ENCODE measurements around the gene OTOP2. TPM values are rescaled to one million over a fixed set of nuclear protein-coding genes. Genes with fewer than 3 reads are reported as not detected.
"Not testable (repeated sequence)": the region's sequence is repeated elsewhere in the genome, so short reads cannot be mapped to it uniquely, and the experiment has no call there.

OTOP2 gene
- total RNA-seq, 1 experiment from 2014 or later, result not detected

DNA sequence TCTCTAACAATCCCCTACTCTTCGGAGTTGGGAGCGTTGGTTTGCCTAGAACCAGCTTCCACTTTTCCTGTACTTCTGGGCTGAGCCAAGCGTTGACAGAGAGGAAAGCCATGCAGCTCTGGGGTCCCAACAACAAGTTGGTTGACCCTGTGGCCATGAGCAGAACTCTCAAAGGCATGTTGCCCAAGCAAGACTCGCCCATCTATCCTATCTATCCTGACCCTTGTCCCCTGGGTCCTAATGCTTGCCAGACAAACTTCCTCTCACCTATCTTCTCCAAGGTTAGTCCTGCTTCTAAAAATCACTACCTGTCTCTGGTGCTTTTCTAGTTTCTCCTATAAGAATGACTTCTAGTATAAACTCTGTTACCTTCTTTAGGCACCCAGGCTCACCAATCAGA is 15.0 kb upstream of the OTOP2 start:
- H3K4me1 ChIP-seq (replicated peaks); H3K4me3 ChIP-seq; DNase-seq (ENCODE audit: low read depth in 1 of 2, low spot score in 2 of 2); H3K36me3 ChIP-seq; H3K27ac ChIP-seq; H3K9me3 ChIP-seq (replicated peaks): not testable (repeated sequence)
- H3K27me3 ChIP-seq (replicated peaks), result peaks cover 38% of the 10 kb centered on the region

DNA sequence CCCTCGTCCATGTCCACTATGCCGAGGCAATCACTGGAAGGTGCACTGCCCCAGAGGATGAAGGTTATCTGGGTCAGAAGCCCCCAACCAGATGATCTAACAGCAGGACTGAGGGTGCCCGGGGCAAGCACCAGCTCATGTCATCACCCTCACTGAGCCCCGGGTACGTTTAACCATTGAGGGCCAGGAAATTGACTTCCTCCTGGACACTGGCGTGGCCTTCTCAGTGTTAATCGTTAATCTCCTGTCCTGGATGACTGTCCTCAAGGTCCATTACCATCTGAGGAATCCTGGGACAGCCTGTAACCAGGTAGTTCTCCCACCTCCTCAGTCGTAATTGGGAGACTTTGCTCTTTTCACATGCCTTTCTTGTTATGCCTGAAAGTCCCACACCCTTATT is 12.7 kb upstream of the OTOP2 start:
- not testable (repeated sequence) for H3K36me3 ChIP-seq; H3K9me3 ChIP-seq (replicated peaks); H3K27ac ChIP-seq

DNA sequence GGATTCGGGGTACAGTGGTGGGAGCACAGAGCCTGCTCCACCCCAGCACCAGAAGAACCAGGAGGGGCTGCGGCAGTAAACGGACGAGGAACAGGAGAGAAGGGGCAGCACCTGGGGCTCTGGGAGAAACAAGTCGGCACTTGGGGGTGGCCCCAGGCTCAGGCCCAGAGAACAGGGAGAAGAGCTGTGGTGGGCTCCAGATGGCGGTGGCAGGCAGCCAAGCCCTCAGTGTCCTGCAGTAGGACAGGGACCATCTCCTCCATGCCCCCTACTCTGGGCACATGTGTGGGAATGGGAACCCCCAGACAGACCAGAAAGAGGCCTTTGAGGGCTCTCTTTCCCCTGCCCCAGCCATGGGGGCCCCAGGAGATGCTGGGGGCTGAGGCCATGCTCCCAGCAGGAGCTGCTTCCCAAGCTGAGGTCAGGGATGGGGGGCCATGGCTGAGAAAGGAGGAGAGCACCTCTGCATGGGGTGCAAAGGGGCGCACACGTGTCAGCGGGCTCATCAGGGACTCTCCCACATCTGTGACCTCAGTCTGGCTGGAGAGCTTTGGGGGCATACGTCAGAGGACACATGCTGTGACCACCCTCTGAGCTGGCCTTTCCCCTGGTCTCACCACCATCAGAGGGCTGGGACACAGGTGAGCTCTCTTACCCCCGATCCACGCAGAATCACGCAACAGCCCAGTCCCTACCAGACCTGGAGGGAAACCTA is 7.8 kb upstream of the OTOP2 start:
- peaks cover 54% of the 10 kb centered on the region for H3K27me3 ChIP-seq (replicated peaks)
- H3K9me3 ChIP-seq (replicated peaks), result peaks cover 3% of the 10 kb centered on the region; the same call in 1 of the 2 replicates
- H3K27ac ChIP-seq, result no peak overlapping the region
- no peak for DNase-seq (ENCODE audit: low read depth in 1 of 2, low spot score in 2 of 2)
- H3K4me3 ChIP-seq, result no peak overlapping the region
- no peaks in the 10 kb centered on the region for H3K36me3 ChIP-seq
- H3K4me1 ChIP-seq (replicated peaks), result peaks cover 9% of the 10 kb centered on the region; the same call in 1 of the 2 replicates

More for the DNA sequence above, 12.7 kb upstream of the OTOP2 start:
- not testable (repeated sequence) for DNase-seq (ENCODE audit: low read depth in 1 of 2, low spot score in 2 of 2); H3K4me3 ChIP-seq; H3K4me1 ChIP-seq (replicated peaks)
- H3K27me3 ChIP-seq (replicated peaks), result peaks cover 25% of the 10 kb centered on the region

DNA sequence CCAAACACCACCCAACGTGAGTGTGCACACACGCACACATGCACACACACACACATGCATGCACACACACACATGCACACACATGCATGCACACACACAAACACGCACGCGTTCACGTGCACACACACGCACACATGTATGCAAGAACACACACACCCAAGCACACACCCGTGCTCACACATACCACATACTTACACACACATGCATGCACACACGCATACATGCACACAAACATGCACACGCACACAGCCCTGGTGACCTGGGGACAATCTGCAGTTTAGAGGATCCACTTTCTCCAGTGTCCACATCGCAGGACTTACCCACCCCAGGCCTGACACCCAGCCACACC is 7.2 kb upstream of the OTOP2 start:
- H3K36me3 ChIP-seq, result no peaks in the 10 kb centered on the region
- no peak for DNase-seq (ENCODE audit: low read depth in 1 of 2, low spot score in 2 of 2)
- peaks cover 9% of the 10 kb centered on the region; the same call in 1 of the 2 replicates for H3K4me1 ChIP-seq (replicated peaks)
- peaks cover 59% of the 10 kb centered on the region for H3K27me3 ChIP-seq (replicated peaks)
- H3K4me3 ChIP-seq, result no peak overlapping the region
- H3K9me3 ChIP-seq (replicated peaks), result peaks cover 3% of the 10 kb centered on the region; the same call in 1 of the 2 replicates
- no peak overlapping the region for H3K27ac ChIP-seq

DNA sequence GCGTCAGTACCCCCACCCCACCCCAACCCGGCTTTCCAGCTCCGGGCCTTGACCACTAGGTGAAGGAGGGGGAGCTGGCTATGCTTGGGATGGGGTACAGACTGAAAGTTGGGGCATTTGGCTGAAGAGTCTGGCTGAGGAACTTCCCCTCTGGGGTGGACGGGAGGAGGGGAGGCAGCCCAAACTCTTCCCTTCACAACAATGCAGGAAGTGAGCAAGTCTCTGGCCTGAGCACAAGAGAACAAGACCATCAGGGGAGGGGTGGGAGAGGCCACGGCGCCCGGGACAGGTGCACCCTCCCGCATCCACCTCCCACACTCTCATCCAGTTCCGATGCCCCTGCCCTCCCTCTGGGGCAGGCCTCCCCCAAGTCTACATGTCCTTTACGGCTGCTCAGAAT is 6.6 kb upstream of the OTOP2 start:
- no peak for DNase-seq (ENCODE audit: low read depth in 1 of 2, low spot score in 2 of 2)
- Histone ChIP-seq H3K27ac (no peak overlapping the region), H3K4me3 (no peak overlapping the region), H3K9me3 (replicated peaks) (peaks cover 3% of the 10 kb centered on the region; the same call in 1 of the 2 replicates), H3K4me1 (replicated peaks) (peaks cover 9% of the 10 kb centered on the region; the same call in 1 of the 2 replicates), H3K36me3 (no peaks in the 10 kb centered on the region), H3K27me3 (replicated peaks) (peaks cover 63% of the 10 kb centered on the region)

DNA sequence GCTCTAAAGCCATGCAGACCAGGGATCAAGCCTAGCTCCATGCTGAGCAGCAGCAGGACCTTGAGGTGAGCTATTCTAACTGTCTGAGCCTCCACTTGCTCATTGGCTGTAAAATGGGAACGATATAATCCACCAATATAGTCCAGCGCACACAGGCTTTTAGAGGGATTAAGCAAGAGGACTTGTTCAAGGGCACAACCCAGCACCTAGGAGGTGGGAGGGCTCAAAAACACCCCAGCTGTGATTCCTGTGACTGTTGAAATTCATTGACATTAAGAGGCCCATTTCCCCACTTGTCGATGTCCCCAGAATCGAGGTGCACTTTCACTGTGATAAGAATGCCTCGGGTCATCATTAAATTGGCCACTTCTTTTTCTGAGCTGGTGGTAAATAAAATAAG is 5.2 kb upstream of the OTOP2 start:
- DNase-seq (ENCODE audit: low read depth in 1 of 2, low spot score in 2 of 2), result no peak
- Histone ChIP-seq H3K27ac (no peak overlapping the region), H3K4me3 (no peak overlapping the region), H3K36me3 (no peaks in the 10 kb centered on the region), H3K27me3 (replicated peaks) (peaks cover 75% of the 10 kb centered on the region), H3K4me1 (replicated peaks) (peaks cover 20% of the 10 kb centered on the region), H3K9me3 (replicated peaks) (peaks cover 3% of the 10 kb centered on the region; the same call in 1 of the 2 replicates)

DNA sequence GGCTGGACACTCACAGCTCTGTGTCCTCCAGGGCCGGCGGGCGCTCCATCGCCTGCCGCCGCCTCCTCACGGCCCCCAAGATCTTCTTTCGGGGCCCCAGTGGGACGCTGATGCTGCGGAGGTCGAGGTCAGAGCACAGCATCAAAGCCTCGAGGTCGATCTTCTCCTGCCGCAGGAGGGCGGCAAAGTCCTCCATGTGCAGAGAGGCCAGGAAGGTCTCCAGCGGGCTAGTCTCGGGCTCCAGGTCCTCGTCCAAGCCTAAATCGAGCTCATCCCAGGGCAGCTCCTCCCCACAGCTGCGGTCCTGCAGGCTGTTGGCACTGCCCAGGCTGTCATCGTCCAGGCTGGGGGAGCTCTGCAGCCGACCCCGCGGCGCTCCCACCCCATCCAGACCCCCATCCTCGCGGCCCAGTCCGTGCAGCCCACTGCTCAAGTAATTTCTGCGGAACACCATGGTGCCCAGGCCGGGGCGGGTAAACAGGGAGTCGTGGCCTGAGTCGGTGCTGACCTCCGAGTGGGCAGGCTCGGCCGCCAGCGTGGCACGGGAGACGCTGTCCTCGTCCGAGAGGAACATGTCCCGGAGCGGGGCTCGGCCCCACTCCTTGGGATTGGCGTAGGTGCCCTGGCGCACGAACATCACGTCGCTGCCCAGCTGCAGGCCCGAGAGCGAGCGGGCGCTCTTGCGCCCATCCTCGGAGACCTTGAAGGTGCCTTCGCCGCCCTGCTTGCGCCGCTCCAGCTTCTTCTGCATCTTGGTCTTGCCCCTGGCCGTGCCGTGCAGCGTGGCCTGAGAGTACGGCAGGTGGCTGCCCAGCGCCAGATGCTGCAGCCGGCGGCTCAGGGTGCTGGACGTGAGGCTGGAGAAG is 4.4 kb upstream of the OTOP2 start:
- Histone ChIP-seq H3K4me1 (replicated peaks) (peaks cover 22% of the 10 kb centered on the region), H3K9me3 (replicated peaks) (peaks cover 3% of the 10 kb centered on the region; the same call in 1 of the 2 replicates), H3K4me3 (no peak overlapping the region), H3K27me3 (replicated peaks) (peaks cover 82% of the 10 kb centered on the region), H3K27ac (no peak overlapping the region), H3K36me3 (no peaks in the 10 kb centered on the region)
- DNase-seq (ENCODE audit: low read depth in 1 of 2, low spot score in 2 of 2), result no peak

DNA sequence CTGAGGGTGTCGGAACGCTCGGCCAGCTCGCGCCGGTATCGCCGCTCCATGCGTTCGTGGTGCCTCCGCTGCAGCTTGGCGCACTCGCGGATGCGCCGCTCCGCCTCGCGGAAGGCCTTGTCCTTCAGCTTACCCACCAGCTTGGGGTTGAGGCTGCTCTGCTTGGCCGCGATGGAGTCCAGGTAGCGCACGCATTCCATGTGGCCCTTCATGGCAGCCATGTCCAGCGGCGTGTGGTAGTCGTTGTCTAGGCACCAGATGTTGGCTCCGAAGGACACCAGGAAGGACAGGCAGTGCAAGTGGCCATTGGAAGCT is 3.8 kb upstream of the OTOP2 start:
- Histone ChIP-seq H3K4me1 (replicated peaks) (peaks cover 22% of the 10 kb centered on the region), H3K27me3 (replicated peaks) (peaks cover 84% of the 10 kb centered on the region), H3K9me3 (replicated peaks) (peaks cover 3% of the 10 kb centered on the region; the same call in 1 of the 2 replicates), H3K36me3 (no peaks in the 10 kb centered on the region), H3K4me3 (no peak overlapping the region), H3K27ac (no peak overlapping the region)
- no peak for DNase-seq (ENCODE audit: low read depth in 1 of 2, low spot score in 2 of 2)

DNA sequence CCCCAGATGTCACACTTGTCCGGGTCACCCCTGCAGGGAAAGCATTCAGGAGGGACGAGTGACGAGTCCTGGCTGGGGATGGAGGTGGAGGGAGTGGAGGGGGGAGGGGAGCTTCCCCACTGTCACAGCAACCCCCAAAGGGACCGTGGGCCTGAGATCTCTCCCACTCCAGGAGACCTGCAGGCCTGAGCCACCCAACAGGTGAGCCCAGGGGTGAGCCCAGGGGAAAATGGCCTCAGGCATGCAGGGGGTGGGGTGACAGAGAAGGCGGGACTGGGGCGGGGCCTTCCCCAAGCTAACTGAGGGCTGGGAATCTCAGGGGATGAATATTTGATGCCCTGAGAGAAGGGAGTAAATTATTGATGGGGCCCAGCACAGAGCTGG is 3.4 kb upstream of the OTOP2 start:
- Histone ChIP-seq H3K4me1 (replicated peaks) (peaks cover 22% of the 10 kb centered on the region), H3K36me3 (no peaks in the 10 kb centered on the region), H3K27ac (no peak overlapping the region), H3K4me3 (no peak overlapping the region), H3K9me3 (replicated peaks) (peaks cover 3% of the 10 kb centered on the region; the same call in 1 of the 2 replicates), H3K27me3 (replicated peaks) (peaks cover 87% of the 10 kb centered on the region)
- DNase-seq (ENCODE audit: low read depth in 1 of 2, low spot score in 2 of 2), result no peak

DNA sequence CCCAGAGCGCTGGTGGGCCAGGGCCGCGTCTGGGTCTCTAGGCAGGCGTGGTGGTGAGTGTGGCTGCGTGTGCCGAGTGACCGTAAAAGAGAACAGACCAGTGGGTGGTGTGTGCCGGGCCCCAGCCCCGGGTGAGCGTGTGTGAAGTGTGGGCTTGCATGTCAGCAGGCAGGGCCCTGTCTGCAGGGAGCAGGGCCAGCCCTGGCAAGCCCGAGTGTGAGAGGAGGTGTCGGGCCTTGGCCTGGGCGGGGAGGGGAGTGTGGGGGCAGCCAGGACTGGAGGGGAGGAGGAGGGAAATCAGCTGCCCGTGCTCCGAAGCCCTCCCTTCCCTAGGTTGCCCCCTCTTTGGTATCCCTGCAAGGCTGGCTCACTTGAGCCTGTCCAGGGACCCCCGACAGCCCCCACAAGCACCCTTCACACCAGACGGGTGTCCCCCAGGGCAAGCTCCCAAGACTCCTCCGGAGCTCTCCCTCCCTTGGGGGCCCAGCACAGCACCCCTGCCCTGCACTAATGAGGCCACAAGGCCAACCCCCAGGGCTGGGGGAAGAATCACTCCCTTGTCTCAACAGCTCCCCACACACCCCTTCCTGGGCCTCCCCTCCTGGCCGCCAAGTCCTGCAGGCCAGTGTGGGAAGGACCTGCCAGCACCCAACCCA is 2.9 kb upstream of the OTOP2 start:
- DNase-seq (ENCODE audit: low read depth in 1 of 2, low spot score in 2 of 2), result no peak
- Histone ChIP-seq H3K4me1 (replicated peaks) (peaks cover 22% of the 10 kb centered on the region), H3K27ac (no peak overlapping the region), H3K27me3 (replicated peaks) (peaks cover 92% of the 10 kb centered on the region), H3K36me3 (no peaks in the 10 kb centered on the region), H3K4me3 (no peak overlapping the region), H3K9me3 (replicated peaks) (peaks cover 3% of the 10 kb centered on the region; the same call in 1 of the 2 replicates)

DNA sequence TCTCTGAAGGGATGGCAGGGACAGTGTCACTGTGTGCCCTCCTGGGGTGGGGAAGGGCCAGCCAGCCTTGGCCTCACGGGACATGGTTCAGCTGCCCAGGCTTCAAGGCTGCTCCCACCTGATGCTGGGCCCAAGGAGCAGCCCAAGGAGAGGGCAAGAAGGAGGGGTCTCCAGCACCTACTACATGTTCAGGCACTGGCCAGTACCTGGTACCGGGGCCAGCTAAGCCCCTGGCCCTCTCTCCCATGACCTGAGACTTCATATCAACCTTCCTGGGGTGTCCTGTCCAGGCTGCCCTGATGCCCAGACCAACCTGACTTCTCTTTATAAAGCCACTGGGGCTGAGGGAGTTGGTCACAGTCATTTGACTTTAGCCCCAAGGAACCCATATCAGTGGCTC is 2.3 kb upstream of the OTOP2 start:
- DNase-seq (ENCODE audit: low read depth in 1 of 2, low spot score in 2 of 2), result no peak
- H3K36me3 ChIP-seq, result no peaks in the 10 kb centered on the region
- H3K4me1 ChIP-seq (replicated peaks), result peaks cover 22% of the 10 kb centered on the region
- H3K4me3 ChIP-seq, result no peak overlapping the region
- peaks cover 3% of the 10 kb centered on the region; the same call in 1 of the 2 replicates for H3K9me3 ChIP-seq (replicated peaks)
- H3K27ac ChIP-seq, result no peak overlapping the region
- peaks cover 96% of the 10 kb centered on the region for H3K27me3 ChIP-seq (replicated peaks)

DNA sequence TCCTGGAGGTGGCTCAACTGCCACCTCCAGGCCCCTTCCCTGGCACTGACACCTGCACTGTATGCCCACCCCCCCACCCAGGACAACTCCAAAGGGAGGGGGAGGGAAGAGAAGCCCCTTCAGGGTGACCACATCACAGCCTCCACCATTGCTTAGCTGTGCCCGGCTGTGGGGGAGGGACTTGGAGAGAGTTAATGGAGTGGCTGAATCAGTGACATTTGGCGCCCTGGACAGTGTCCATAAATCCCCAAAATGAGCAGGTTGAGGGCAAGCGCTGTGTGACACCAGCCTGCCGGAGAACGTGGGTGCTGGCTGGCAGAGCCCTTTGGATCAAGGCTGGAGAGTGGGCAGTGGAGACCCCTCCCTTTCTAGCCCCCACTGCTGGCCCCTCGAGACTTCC is 1.9 kb upstream of the OTOP2 start:
- no peak for DNase-seq (ENCODE audit: low read depth in 1 of 2, low spot score in 2 of 2)
- Histone ChIP-seq H3K4me3 (no peak overlapping the region), H3K4me1 (replicated peaks) (peaks cover 22% of the 10 kb centered on the region), H3K27ac (no peak overlapping the region), H3K27me3 (replicated peaks) (peaks cover 96% of the 10 kb centered on the region), H3K36me3 (no peaks in the 10 kb centered on the region), H3K9me3 (replicated peaks) (peaks cover 3% of the 10 kb centered on the region; the same call in 1 of the 2 replicates)

DNA sequence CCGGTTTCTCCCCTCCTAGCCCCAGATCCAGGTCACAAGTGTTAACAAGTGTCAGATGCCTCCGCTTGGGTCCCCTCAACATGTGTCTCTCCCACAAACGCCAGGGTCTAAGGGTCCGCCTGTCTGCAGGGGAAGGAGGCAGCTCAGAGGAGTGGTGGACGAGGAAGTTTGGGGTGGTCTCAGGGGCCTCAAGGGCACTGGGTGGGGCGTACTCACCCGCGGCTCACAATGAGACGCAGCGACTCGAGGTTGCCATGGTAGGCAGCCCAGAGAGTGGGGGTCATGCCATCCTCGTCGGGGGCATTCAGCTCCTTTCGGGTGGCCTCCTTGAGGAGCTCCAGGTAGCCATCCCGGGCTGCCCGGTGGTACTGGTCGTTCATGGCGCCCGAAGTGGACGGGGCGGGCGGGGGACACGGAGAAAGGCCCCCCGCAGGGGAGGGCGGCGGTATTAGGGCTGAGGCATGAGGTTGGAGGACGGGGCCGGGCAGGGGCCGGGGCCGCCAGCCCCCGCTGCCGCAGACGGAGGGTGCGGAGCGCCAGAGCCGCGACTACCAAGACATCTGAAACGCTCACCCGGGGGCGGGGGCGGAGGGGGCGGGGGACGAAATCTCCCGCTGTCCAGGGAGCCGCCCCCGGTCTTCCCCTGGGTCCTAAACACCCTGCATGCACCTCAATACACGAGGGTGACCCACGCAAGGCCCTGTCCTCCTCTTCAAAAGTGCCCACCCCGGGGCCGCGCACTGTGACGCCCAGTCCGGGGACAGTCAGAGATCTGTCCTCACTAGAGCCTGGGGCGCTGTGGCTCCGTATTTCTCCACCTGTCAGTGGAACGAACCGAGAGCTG is 1.2 kb upstream of the OTOP2 start, which contains the start of gene USH1G:
Gene USH1G (minus strand): TSS at position 562 of the 844 bp plus-strand sequence. CDS start 182 bp downstream, at position 380.
- Histone ChIP-seq H3K4me1 (replicated peaks) (peaks cover 22% of the 10 kb centered on the region), H3K4me3 (no peak within 1 kb of the TSS), H3K9me3 (replicated peaks) (peaks cover 3% of the 10 kb centered on the region; the same call in 1 of the 2 replicates), H3K27ac (no peak within 1 kb of the TSS), H3K36me3 (no peaks in the 10 kb centered on the region), H3K27me3 (replicated peaks) (peaks cover 98% of the 10 kb centered on the region)
- DNase-seq (ENCODE audit: low read depth in 1 of 2, low spot score in 2 of 2), result no peak
